ENCODE results near the gene MBP. TPM values are rescaled to one million over a fixed set of nuclear protein-coding genes. Genes with fewer than 3 reads are reported as not detected.
A peak's percentile ranks its signal among the peaks of the same experiment; 100 is the strongest.
"Not testable (repeated sequence)": the region's sequence is repeated elsewhere in the genome, so short reads cannot be mapped to it uniquely, and the experiment has no call there.

Gene MBP
- total RNA-seq, 1 donor from 2014 or later: 7.7 TPM

DNA sequence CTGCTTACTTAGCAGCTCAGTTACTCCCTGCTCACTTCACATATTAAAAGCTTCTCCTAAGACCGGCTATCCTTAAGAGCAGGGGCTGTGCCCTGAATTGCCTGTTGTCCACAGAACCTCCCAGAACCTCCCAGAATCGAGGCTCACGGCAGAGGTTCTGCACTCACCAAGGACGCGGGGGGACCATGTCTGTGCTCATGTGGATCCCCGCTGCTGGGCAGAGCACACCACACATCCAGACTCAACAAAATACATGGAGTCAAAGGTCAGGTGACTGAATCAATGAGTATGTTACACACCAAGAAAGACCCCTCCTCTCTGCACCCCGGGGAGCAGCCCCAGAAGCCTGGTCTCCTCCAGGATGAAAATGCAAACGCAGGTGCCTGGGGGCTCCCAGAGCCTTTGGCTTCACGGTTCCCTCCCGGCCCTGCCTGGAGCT lies 149.0 kb downstream of the MBP start:
- FAIRE-seq (no peak), DNase-seq (ENCODE audit: low spot score in 2 of 2) (no peak)

- FAIRE-seq: no peak
These were observed 149.6 kb downstream of the MBP start for GRCh38 chr18:76982841-76983583.

DNA sequence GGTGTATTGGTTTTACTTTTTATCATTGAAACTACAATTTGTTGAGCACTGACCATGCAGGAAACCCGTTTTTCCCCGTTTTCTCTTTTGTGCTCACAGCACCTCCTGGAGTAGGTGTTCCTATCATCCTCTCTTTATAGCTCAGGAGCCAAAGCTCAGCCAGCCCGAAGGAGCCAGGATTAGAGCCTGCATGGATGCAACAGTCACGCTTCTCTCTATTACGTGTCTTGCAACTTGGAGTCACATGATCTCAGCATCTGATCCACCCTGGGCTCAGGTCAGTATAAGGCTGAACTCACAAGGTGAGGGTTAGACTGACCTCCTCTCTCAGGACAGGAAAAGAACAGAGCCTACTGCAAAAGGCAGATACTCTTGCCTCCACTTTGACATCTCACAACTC lies 150.5 kb downstream of the MBP start:
- FAIRE-seq (no peak), DNase-seq (ENCODE audit: low spot score in 2 of 2) (no peak)

More at GRCh38 chr18:76982841-76983583, 149.6 kb downstream of the MBP start:
- DNase-seq (ENCODE audit: low spot score in 2 of 2): peak; percentile 62 to 80

DNA sequence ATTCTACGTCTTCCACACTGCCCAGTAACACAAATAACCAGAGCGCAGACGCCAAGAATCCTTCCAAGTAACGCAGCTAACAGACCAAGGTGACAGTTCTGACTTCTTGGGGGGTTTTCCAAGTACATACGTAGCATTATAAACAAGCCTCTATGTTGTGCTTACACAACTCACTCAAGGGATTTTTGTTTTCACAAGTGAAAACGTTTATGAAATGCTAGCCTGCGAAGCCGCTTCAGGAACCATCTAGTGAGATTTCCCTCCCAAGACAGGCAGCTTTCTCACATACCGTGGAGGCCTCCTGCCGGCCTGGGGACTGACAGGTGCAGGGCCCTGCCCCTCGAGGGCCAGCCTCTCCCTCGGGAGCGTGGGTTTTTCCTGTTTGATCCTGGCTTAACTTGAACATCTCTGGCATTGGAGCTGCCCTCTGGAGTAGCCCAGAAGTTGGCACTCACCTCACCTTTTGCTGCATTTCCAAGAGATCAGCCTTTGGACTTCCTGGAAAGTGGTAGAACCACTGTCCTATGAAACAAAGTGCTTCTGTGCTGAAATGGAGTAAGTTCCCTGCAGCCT lies 151.1 kb downstream of the MBP start:
- FAIRE-seq (no peak), DNase-seq (ENCODE audit: low spot score in 2 of 2) (no peak)

DNA sequence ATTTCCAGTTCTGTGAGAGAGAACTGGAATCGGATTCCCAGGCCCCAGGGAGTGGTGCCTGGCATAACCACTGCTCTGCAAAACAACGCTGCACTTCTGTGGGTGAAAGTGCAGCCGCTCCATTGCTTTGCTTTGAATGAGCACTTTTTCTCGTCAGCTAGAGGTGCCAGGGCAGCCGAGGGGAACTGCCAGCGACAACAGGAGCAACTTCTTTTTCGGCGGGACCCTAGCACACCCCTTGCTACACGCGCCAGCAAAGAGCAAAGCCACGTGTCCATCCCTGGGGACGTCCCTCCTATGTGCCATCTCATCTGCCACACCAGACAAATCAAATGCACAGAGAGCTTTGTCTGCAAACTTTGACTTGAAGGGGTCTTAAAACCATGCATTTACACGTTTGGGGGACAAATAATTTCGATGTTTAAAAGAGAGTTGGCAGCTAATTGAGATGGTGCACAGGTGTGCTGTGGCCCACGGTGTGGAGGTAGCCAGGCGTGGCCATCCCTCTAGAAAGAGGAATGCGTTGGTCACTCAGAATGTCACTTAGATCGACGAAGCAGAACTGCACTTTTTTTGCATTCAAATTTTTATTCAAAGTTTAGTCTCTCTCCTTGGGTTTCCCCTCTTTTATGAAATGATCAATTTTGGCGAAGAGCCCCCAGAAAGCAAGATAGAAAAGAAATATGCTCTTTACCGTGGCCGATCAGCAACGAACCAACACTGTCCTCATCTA lies 151.8 kb downstream of the MBP start:
- no peak for DNase-seq (ENCODE audit: low spot score in 2 of 2)
- no peak for FAIRE-seq

DNA sequence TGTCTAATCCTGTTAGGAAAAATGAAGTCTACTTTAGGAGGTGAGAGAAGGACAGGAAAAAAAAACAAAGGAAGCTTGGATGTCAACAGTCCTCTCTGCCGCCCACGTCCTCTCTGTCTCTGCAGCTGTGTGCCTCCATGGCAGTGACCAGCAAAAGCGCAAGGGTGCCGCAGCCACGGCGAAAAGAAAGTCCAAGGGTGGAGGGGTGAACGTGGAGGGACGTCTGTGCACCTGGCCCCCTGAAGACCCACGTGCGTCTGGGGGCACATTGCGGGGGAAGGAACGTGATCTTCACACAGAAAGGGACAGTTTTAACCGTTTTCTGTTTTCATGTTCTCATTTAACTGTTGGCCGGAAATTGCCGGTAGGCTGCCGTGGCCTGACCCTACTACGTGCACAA lies 152.7 kb downstream of the MBP start:
- FAIRE-seq: no peak
- no peak for DNase-seq (ENCODE audit: low spot score in 2 of 2)

DNA sequence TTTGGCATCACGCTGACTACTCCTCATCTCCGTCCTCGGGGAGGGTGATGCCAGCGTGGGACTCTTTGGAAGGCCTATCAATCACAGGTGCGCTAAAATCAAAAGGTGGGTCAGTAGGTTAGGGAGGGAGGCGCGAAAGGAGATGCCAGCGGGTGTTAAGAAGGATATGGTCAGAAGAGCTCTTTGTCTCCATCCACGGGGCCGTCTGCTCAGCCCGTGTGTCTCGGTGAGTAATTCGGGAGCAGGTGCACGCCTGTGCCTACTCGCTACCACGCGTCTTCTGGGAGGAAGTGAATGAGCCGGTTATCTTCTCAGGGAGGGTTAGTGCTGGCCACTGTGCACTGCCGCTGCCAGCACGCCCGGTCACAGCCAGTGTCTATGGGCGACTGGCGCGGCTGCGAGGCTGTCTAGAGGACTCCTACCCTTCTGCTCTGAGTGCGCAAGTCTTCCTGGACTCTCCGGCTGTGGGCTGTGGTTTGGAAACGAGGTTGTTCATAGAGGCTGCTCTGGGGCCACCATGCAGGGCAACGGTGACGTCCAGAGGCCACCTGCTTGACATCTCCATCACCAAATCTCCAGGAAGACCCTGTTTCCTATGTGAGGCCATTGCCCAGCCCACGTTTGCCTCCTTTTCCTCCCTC lies 153.4 kb downstream of the MBP start:
- FAIRE-seq (no peak), DNase-seq (ENCODE audit: low spot score in 2 of 2) (no peak)

DNA sequence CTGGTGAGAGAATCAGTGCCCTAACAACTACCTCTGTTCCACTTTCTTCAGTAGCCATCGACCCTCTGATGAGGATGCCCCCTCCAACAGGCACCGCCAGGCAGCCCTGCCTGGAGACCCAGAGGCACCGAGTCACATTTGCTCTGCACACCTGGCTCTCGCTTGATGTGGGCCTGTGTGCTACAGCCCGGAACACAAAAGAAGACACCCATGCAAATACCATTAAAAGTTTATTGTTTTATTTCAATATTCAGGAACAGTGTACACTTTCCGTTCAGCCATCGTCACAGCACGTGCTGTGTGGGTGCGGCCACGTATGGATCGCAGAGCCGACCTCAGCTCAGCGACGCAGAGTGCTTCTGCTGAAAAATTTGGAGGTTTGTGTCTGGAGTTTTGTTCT lies 154.0 kb downstream of the MBP start:
- FAIRE-seq: no peak
- no peak for DNase-seq (ENCODE audit: low spot score in 2 of 2)

DNA sequence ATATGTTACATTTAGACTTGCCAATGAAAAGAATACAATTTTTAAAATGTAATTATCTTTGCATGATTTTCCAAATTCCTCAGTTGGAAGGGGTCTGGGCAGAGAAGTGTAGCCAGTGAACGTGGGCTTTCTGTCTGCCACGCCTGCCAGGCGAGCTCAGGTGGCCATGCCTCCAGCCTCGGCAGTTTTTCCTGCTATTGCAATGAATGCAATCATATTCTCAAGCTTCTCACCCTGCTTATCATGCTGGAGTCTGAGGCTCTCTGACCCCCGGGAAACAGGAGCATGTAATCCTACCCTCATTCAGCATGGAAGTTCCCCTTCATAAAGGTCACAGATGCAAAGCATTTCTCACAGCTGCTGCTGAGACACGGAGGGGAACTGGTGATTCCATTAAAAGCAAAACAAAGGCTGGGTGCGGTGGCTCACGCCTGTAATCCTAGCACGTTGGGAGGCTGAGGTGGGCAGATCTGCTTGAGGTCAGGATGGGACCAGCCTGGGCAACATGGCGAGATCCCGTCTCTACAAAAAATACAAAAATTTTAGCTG lies 154.8 kb downstream of the MBP start:
- DNase-seq (ENCODE audit: low spot score in 2 of 2) (no peak), FAIRE-seq (no peak)

DNA sequence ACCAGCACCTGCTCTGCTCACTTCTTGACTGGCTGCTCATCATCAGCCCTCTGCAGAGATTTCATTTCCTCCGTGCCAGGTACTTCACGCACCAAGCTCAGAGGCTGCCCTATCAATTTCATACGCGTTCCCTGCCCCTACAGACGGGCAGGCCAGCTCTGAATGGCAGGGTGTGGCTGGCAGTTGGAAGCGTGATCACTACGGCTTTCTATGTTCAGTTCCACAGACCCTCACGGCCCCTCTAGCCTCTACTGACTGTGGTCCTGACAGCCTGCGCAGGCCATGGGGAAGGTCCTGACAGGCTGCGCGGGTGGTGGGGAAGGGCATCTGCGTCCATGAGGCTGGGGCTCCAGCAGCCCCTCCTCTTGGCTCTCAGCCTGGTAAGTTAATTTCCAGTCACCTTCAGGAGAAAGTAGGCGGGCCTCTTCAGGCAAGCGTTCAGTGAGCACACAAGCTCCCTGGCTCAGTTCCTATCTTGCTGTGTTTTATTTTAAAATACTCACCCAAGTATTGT lies 155.4 kb downstream of the MBP start:
- FAIRE-seq: no peak
- DNase-seq (ENCODE audit: low spot score in 2 of 2): no peak

- FAIRE-seq: no peak
- DNase-seq (ENCODE audit: low spot score in 2 of 2): no peak
These were observed 156.9 kb downstream of the MBP start for GRCh38 chr18:76975577-76976110.

DNA sequence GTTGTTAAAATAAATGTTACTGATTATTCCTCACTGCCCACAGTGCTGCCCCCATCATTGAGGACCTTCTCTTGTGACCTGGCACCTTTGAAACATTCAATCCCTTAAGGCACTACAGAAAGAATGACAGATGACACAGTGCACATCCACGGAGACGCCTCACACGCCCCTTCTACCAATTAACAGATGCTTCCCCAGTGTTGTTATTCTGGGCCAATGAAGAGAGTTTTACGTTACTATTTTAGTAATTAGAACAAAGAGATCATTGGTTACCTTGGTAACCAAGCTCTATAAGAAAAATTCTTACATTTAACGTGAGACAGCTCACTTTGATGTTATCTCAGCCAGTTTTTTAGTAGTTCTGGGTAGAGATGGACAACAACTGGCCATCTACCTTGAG lies 158.2 kb downstream of the MBP start:
- DNase-seq (ENCODE audit: low spot score in 2 of 2) (no peak), FAIRE-seq (no peak)

DNA sequence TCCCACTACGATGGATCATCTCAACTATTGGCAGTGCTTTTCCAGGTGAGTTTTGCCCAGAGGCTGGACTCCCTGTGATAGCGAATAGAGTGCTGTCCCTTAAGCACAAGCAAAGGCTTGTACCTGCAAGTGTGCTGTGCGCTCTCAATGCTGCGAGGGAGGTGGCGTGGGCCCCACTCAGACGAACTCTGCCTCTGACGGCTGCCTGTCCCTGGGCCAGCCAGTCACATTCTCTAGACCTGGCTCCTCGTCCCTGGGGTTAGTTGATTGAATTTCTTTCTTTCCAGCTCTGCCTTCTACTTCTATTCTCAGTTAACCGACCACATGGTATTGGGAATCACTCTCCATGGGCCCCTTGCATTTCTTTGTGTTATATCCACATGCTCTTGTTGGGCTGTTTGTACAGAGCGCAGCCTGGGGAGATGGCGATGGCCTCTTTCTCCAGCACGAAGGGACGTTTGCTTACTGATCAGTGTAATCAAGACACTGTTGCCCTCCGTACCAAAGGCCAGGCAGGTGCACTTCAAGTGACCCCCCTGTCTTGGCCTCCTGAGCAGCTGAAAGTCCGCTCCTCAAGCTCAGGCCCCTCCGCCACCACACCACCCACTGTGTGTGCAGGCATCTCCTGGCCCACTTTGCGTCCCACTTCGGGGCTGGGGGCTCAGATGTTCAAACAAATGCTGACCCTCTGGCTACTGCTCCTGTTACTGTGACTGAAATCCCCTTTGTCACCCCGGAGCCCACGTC lies 158.9 kb downstream of the MBP start:
- DNase-seq (ENCODE audit: low spot score in 2 of 2) (no peak), FAIRE-seq (no peak)

GRCh38 chr18:76972846-76973519 lies 159.6 kb downstream of the MBP start:
- DNase-seq (ENCODE audit: low spot score in 2 of 2) (no peak), FAIRE-seq (no peak)

DNA sequence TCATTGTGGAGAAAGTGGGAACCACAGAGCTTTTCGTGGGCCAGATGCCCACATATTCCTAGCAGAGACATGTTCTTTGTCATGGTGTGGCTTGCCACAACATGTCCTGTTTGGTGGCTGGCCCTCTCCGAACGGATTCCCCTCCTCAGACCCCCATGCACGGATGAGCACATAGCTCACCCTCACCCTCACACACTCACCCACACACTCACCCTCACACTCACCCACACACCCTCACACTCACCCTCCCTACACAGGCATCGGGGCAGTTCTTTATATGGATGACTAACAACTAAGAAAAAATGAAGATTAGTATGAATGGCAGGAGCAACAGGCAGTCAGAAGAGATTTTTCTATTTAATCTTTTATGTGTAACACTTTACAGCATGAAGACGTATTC lies 160.3 kb downstream of the MBP start:
- FAIRE-seq (no peak), DNase-seq (ENCODE audit: low spot score in 2 of 2) (no peak)

DNA sequence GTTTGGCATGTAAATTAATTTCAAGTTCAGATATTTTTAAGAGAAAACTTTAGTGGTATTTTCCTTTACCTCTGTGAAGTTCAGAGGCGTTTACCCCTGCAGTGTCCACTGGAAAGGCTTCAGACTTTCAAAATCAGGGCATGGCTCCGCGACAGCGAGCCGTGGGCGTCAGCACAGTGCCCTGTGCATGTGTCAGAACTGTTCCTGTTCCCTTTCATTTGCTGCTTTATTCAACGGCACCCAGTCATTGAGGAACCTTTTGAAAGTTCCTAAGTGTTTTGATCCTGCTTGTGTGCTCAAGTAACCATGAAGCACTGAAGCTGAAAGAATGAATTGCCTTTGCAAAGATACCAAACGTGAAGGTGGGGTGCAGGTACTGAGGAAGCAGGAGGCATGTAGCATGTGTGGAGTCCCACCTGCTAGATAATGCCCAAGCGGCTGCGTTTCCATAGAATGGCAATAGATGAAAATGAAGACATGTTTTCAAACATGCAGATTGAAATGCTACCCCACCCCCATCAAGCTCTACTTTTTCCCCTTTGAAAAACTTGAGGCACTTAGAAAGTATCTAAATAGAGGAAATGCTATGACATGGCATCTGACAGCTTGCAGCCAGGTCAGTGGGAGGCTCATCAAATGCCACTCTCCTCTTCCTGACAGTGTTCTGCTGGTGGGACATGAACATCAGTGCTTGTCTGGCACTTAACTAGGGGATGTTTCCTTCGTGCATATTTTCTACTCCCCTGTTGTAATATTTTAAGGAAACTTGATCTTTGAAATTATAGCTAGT lies 161.6 kb downstream of the MBP start:
- DNase-seq (ENCODE audit: low spot score in 2 of 2): no peak
- no peak for FAIRE-seq

DNA sequence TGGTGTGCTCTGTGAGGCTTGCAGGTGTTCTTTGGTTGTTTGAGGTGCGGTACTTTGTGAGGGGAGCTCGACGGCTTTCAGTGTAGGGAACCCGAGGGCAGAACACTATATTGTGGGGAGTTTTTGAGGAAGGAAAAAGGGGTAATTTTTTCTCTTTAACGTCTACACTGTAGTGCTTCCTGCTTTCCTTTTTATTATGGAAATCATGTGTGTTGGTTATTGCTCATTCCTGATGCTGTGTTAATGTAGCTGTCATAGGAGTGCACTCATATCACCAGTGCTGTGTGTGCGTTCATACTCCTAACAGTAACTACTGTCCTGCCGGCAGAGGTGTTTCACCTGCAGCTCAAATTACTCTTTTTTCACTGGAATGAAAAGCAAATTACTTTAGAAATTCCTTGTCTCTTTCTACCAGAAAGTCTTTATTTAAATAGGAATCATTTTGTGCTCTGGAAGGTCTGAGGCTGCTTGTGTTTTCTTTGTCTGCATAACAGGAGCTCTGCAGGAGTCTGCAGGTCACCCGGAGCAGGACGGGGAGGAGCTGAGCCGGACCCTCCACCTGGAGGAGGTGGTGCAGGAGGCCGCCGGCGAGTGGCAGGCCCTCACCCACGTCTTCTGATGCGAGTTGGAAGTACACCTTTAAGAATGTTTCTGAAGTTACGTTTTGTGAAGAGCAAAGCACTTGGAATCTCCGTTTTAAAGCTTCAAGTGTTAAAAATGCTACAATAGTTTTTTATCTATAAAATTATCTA lies 164.7 kb downstream of the MBP start:
- FAIRE-seq (no peak), DNase-seq (ENCODE audit: low spot score in 2 of 2) (no peak)

DNA sequence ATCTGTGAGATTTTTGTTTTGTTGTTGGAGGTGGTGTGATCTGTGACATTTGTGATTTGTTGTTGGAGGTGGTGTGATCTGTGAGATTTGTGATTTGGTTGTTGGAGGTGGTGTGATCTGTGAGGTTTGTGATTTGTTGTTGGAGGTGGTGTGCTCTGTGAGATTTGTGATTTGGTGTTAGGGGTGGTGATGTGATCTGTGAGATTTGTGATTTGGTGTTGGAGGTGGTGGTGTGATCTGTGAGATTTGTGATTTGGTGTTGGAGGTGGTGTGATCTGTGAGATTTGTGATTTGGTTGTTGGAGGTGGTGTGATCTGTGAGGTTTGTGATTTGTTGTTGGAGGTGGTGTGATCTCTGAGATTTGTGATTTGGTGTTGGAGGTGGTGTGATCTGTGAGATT lies 165.3 kb downstream of the MBP start:
- FAIRE-seq: peak; percentile 93
- DNase-seq (ENCODE audit: low spot score in 2 of 2): not testable (repeated sequence)
